ENCODE measurements around the gene PDE6B.

- TF ChIP-seq CTCF (IDR thresholded peaks at IDR 0.05; ENCODE audit: poor library complexity) (no peak), EZH2 (IDR thresholded peaks at IDR 0.05; ENCODE audit: borderline replicate concordance) (no peak)
These were observed 53.7 kb downstream of the PDE6B start for GRCh38 chr4:679104-679481.
